HepG2 (cell line): ENCODE measurements around the gene HAUS7. TPM values are rescaled to one million over a fixed set of nuclear protein-coding genes. Genes with fewer than 3 reads are reported as not detected.

ENCODE experiments used
- AGO1 ChIP-seq: fragments of 200-400 bp; formaldehyde crosslinking; IDR thresholded peaks from 2 replicates; pipeline ENCODE4 v1.6.1; 2017; ENCODE audit warnings: mild to moderate bottlenecking, low read depth, low read length, moderate library complexity; ENCODE audit not compliant: poor library complexity, severe bottlenecking
- ATF7-NPFF ChIP-seq: sonication (generic); formaldehyde crosslinking; IDR thresholded peaks from 2 replicates; pipeline ENCODE4 v1.8.1; 2023; ENCODE audit warnings: mild to moderate bottlenecking, low read depth, missing genetic modification reagents, moderate library complexity
- DMAP1 ChIP-seq: IDR thresholded peaks from 2 replicates; pipeline ENCODE4 v1.6.1; 2016
- ERF ChIP-seq: IDR thresholded peaks from 2 replicates; pipeline ENCODE4 v1.6.1; 2018; ENCODE audit warnings: missing biosample characterization, missing genetic modification reagents
- ESRRA ChIP-seq: sonication (generic); formaldehyde crosslinking; IDR thresholded peaks from 2 replicates; pipeline ENCODE4 v1.5.1; 2020; ENCODE audit warnings: mild to moderate bottlenecking, low read depth, missing genetic modification reagents
- GATAD1 ChIP-seq: IDR thresholded peaks from 2 replicates; pipeline ENCODE4 v1.6.1; 2016; ENCODE audit warnings: missing genetic modification reagents, missing compliant biosample characterization
- KLF12 ChIP-seq: sonication (generic); formaldehyde crosslinking; IDR thresholded peaks from 2 replicates; pipeline ENCODE4 v1.4.0; 2020; ENCODE audit warnings: missing genetic modification reagents, borderline replicate concordance
- MYC ChIP-seq: sonication (generic); formaldehyde crosslinking; IDR thresholded peaks from 2 replicates; pipeline ENCODE4 v1.9.0; 2021; ENCODE audit warnings: missing genetic modification reagents, borderline replicate concordance
- NCOR1 ChIP-seq: fragments of 200-600 bp; sonication (generic); IDR thresholded peaks from 2 replicates; pipeline ENCODE4 v1.7.0; 2017; ENCODE audit warnings: antibody characterized with exemption, low read length, borderline replicate concordance
- POLR2A ChIP-seq, 2 experiments: IDR thresholded peaks; 2 replicates each; pipeline ENCODE4 v1.6.1; 2011; ENCODE audit warnings: low read depth in 2 of 2, low read length in 2 of 2, mild to moderate bottlenecking in 1 of 2, moderate library complexity in 1 of 2; ENCODE audit not compliant: insufficient read depth in 1 of 2
- REPIN1 ChIP-seq: sonication (generic); formaldehyde crosslinking; IDR thresholded peaks from 2 replicates; pipeline ENCODE4 v1.8.0; 2022; ENCODE audit warnings: missing genetic modification reagents, low read depth, mild to moderate bottlenecking, borderline replicate concordance
- SMAD3 ChIP-seq: sonication (generic); formaldehyde crosslinking; IDR thresholded peaks from 2 replicates; pipeline ENCODE4 v1.4.0; 2020; ENCODE audit warnings: missing genetic modification reagents
- STAG1 ChIP-seq: sonication (generic); formaldehyde crosslinking; IDR thresholded peaks from 2 replicates; pipeline ENCODE4 v1.4.0; 2020; ENCODE audit warnings: missing genetic modification reagents
- SUZ12 ChIP-seq: fragments of 150-350 bp; IDR thresholded peaks from 2 replicates; pipeline ENCODE4 v1.6.1; 2014; ENCODE audit warnings: low read depth, low read length
- YEATS4 ChIP-seq: sonication (generic); formaldehyde crosslinking; IDR thresholded peaks from 2 replicates; pipeline ENCODE4 v1.4.0; 2020; ENCODE audit warnings: missing genetic modification reagents, borderline replicate concordance
- ZNF569 ChIP-seq: sonication (generic); formaldehyde crosslinking; IDR thresholded peaks from 2 replicates; pipeline ENCODE4 v1.5.0; 2020; ENCODE audit warnings: mild to moderate bottlenecking, missing genetic modification reagents, moderate library complexity, borderline replicate concordance
- ZNF589 ChIP-seq: sonication (generic); formaldehyde crosslinking; conservative IDR thresholded peaks from 2 replicates; pipeline ENCODE4 v1.8.0; 2022; ENCODE audit warnings: mild to moderate bottlenecking, moderate library complexity, missing genetic modification reagents
- ZNF687 ChIP-seq: sonication (generic); formaldehyde crosslinking; IDR thresholded peaks from 2 replicates; pipeline ENCODE4 v1.5.1; 2020; ENCODE audit warnings: mild to moderate bottlenecking, missing genetic modification reagents, moderate library complexity
- ZNF777 ChIP-seq: sonication (generic); formaldehyde crosslinking; IDR thresholded peaks from 2 replicates; pipeline ENCODE4 v1.4.0; 2020; ENCODE audit warnings: missing genetic modification reagents
- ZNF800 ChIP-seq: sonication (generic); formaldehyde crosslinking; IDR thresholded peaks from 2 replicates; pipeline ENCODE4 v1.4.0; 2020; ENCODE audit warnings: missing genetic modification reagents
- ZSCAN20 ChIP-seq: sonication (generic); formaldehyde crosslinking; IDR thresholded peaks from 2 replicates; pipeline ENCODE4 v1.4.0; 2020; ENCODE audit warnings: missing genetic modification reagents, mild to moderate bottlenecking, borderline replicate concordance
- polyA plus RNA-seq, 8 experiments: library from polyadenylated mRNA; depleted of rRNA in 3 of 8; stranded (reverse) in 7 of 8; unstranded in 1 of 8; fragments of >200 nt; fragmentation: Illumina TruSeq in 4 of 8; extraction: Trizol in 4 of 8; gene quantifications; 2 replicates each; pipeline versions ENCODE4 v1.2.1 to v1.2.3, GENCODE V29; 2011 to 2016; ENCODE audit warnings: low read depth in 4 of 8, missing spikeins in 1 of 8, mixed read lengths in 1 of 8; ENCODE audit not compliant: insufficient read depth in 1 of 8
- total RNA-seq, 5 experiments: library from RNA; depleted of rRNA; stranded (reverse); fragments of >200 nt; fragmentation: Illumina TruSeq; extraction: Trizol; gene quantifications; 2 replicates each; pipeline ENCODE4 v1.2.3, GENCODE V29; 2016; ENCODE audit warnings: low read depth in 1 of 5
- TF ChIP-seq, protein P1 (sequence below): IDR thresholded peaks from 2 replicates; pipeline ENCODE4 v1.6.1; 2016; ENCODE audit warnings: control low read depth

Gene HAUS7
- total and polyA plus RNA-seq, 2 of the 13 experiments (the other 11 are each of a cell fraction or from before 2014, with no cell fraction given) = 10.9 to 42.4 TPM

GRCh38 chrX:153470411-153471363 lies at the start of gene HAUS7 (continued):
- TF ChIP-seq ZNF777 (CRISPR knock-in tag) (peak; percentile 43; the same call in 1 of the 2 replicates), SUZ12 (no peak), POLR2A (IDR thresholded peaks at IDR 0.05; ENCODE audit: insufficient read depth in 1 of 2, low read depth in 2 of 2, low read length in 2 of 2) (peak in 1 of 2 experiments; percentile 35; a peak in 1 of 4 replicates), SMAD3 (no peak), ERF (CRISPR knock-in tag) (no peak), ZSCAN20 (CRISPR knock-in tag) (0 out of 2 replicates have a peak, but pooled peaks have one; percentile 34), ZNF589 (no peak), REPIN1 (CRISPR knock-in tag) (no peak), ATF7-NPFF (CRISPR knock-in tag) (no peak), ESRRA (CRISPR knock-in tag) (no peak), YEATS4 (CRISPR knock-in tag) (peak; percentile 63; the same call in 1 of the 2 replicates), ZNF569 (CRISPR knock-in tag) (no peak), KLF12 (CRISPR knock-in tag) (0 out of 2 replicates have a peak, but pooled peaks have one; percentile 28), MYC (peak; percentile 36), GATAD1 (CRISPR knock-in tag) (0 out of 2 replicates have a peak, but pooled peaks have one; percentile 9), AGO1 (no peak), ZNF800 (CRISPR knock-in tag) (no peak), DMAP1 (CRISPR knock-in tag) (no peak), ZNF687 (CRISPR knock-in tag) (peak; percentile 45), STAG1 (CRISPR knock-in tag) (peak; percentile 81), NCOR1 (no peak)
- TF ChIP-seq, protein P1, sequence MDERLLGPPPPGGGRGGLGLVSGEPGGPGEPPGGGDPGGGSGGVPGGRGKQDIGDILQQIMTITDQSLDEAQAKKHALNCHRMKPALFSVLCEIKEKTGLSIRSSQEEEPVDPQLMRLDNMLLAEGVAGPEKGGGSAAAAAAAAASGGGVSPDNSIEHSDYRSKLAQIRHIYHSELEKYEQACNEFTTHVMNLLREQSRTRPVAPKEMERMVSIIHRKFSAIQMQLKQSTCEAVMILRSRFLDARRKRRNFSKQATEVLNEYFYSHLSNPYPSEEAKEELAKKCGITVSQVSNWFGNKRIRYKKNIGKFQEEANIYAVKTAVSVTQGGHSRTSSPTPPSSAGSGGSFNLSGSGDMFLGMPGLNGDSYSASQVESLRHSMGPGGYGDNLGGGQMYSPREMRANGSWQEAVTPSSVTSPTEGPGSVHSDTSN (CRISPR knock-in tag) = peak; percentile 85
